Heart left ventricle (tissue), 13 donors: ENCODE data around the gene ABCD1.

Source experiments
- POLR2A ChIP-seq, 2 donors: fragments of 450-650 bp; IDR thresholded peaks; one replicate each; pipeline ENCODE4 v1.6.1; 2017; ENCODE audit warnings: antibody characterized with exemption in 2 of 2, mild to moderate bottlenecking in 2 of 2, moderate library complexity in 2 of 2
- TF ChIP-seq, protein P1 (sequence below), 12 donors: fragments of 200-600 bp; sonication (generic) in 4 of 12; IDR thresholded peaks; one replicate each; pipeline versions ENCODE4 v1.5.0 to v1.8.0; 2018 to 2022; ENCODE audit warnings: antibody characterized with exemption in 12 of 12, mild to moderate bottlenecking in 5 of 12
- donor health status: ischemic (EF 13 %, LVEDD 7.1; RV severe dilation, severe dysfunction).
- donor health status: DM: no; HTN: yes; CAD: no.
- donor health status: DM: no; HTN: no; CAD: no.
- donor health status: ischemic (EF 25% LVEDD 6.9; RV normal size, moderate dysfunction).
- donor health status: ischemic (EF 25% LVEDD 5.7; RV mildly dilated, moderate dysfunction).
- donor health status: ischemic (EF 35%, LVEDD 5.7; RV mildly dilated, moderate dysfunction).
- donor health status: nonischemic (EF 11% LVEDD 7.7; RV severe dilation, severe dysfunction).
- donor health status: DM: yes; HTN: yes; CAD: no.
- donor health status: PGD.
- donor health status: ischemic (EF 29% LVEDD 5.4; RV normal size, mild dysfunction).
- donor health status: nonischemic (EF 23%, LVEDD 6.1; RV moderate dilation, normal function).

DNA sequence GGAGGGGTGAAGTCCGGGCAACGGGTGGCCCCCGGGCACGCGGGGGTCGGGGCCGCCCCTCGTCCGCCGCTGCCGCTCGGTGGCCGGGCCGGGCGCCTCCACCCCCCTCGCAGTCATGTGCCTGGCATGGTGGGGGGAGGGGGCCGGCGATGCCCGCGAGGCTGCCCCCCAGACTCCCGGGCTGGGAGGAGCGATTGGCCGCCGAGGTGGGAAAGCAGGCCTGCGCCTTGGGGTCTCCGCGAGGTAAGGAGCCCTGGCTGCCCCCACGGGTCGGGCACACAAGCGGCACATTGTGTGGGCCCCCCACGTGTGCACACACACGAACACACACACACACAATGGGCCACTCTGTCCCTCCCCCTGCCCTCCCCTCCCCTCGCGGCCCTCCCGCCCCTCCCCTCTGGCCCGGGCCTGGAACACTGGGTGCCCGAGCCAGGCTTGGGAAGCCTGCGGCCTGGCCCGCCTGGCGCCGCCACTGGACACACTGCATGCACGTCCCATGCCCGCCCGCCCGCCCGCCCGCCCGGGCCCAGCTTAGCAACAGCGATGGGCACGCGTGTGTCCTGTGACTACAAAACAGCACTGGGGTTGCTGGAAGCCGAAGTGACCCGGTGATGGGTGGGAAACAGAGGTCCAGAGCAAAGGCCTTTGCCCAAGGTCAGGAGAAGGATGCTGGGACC lies 35.6 kb upstream of the ABCD1 start:
- TF ChIP-seq, protein P1, sequence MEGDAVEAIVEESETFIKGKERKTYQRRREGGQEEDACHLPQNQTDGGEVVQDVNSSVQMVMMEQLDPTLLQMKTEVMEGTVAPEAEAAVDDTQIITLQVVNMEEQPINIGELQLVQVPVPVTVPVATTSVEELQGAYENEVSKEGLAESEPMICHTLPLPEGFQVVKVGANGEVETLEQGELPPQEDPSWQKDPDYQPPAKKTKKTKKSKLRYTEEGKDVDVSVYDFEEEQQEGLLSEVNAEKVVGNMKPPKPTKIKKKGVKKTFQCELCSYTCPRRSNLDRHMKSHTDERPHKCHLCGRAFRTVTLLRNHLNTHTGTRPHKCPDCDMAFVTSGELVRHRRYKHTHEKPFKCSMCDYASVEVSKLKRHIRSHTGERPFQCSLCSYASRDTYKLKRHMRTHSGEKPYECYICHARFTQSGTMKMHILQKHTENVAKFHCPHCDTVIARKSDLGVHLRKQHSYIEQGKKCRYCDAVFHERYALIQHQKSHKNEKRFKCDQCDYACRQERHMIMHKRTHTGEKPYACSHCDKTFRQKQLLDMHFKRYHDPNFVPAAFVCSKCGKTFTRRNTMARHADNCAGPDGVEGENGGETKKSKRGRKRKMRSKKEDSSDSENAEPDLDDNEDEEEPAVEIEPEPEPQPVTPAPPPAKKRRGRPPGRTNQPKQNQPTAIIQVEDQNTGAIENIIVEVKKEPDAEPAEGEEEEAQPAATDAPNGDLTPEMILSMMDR (IDR thresholded peaks at IDR 0.05), result no peak
- TF ChIP-seq POLR2A (IDR thresholded peaks at IDR 0.05), result no peak
